Caki2 (cell line): ENCODE results near the gene SH2D7. TPM values are rescaled to one million over a fixed set of nuclear protein-coding genes. Genes with fewer than 3 reads are reported as not detected.

Source experiments
- DNase-seq: peaks from one replicate; pipeline ENCODE4 v3.0.0-alpha.2; 2015; ENCODE audit warnings: low read depth
- in situ Hi-C: cut with HindIII; loops from 2 replicates; pipeline ENCODE4 v1.10.0; 2016; ENCODE audit warnings: low sequenced_read_pairs, low pct_unique_long_range_greater_than_20kb, mixed read lengths
- total RNA-seq: library from RNA; depleted of rRNA; stranded (reverse); fragments of >200 nt; shearing (Covaris generic); gene quantifications from 2 replicates; pipeline ENCODE4 v1.2.3, GENCODE V29; 2014; ENCODE audit warnings: low replicate concordance

SH2D7 gene
- total RNA-seq, 1 experiment from 2014 or later, result not detected

- DNase-seq, result no peak
- in situ Hi-C loops, result no loop called here
These were observed 19.1 kb upstream of the SH2D7 start for GRCh38 chr15:78073046-78073787.

- in situ Hi-C loops, result no loop called here
- peak; percentile 48 for DNase-seq
These were observed 16.7 kb upstream of the SH2D7 start for GRCh38 chr15:78075490-78076230.

- no peak for DNase-seq
- in situ Hi-C loops, result no loop called here
These were observed 15.9 kb upstream of the SH2D7 start for GRCh38 chr15:78076231-78077052.

GRCh38 chr15:78077053-78077870 is 15.1 kb upstream of the SH2D7 start, which contains the start of gene TBC1D2B:
TSS of gene TBC1D2B (minus strand) at chr15:78077711. CDS start at chr15:78077652, 59 bp downstream.
- DNase-seq, result peak; percentile 35
- in situ Hi-C loops, result no loop called here

- DNase-seq, result no peak
- in situ Hi-C loops, result no loop called here
These were observed 14.5 kb upstream of the SH2D7 start for GRCh38 chr15:78077871-78078210.

GRCh38 chr15:78079298-78080087 is 12.9 kb upstream of the SH2D7 start:
- DNase-seq, result no peak
- in situ Hi-C loops, result no loop called here

GRCh38 chr15:78080088-78080460 is 12.3 kb upstream of the SH2D7 start:
- no peak for DNase-seq
- in situ Hi-C loops, result no loop called here

- DNase-seq, result no peak
- in situ Hi-C loops, result no loop called here
These were observed 10.1 kb upstream of the SH2D7 start for GRCh38 chr15:78082106-78082742.

GRCh38 chr15:78082743-78083110 is 9.6 kb upstream of the SH2D7 start:
- no peak for DNase-seq
- in situ Hi-C loops, result no loop called here

GRCh38 chr15:78083186-78083585 is 9.2 kb upstream of the SH2D7 start:
- in situ Hi-C loops, result no loop called here
- no peak for DNase-seq

GRCh38 chr15:78083687-78084448 is 8.5 kb upstream of the SH2D7 start:
- DNase-seq, result no peak
- in situ Hi-C loops, result no loop called here

GRCh38 chr15:78084449-78084750 is 8.0 kb upstream of the SH2D7 start:
- in situ Hi-C loops, result no loop called here
- DNase-seq, result no peak

GRCh38 chr15:78085928-78086327 is 6.4 kb upstream of the SH2D7 start:
- DNase-seq, result no peak
- in situ Hi-C loops, result no loop called here

- no peak for DNase-seq
- in situ Hi-C loops, result no loop called here
These were observed 4.2 kb upstream of the SH2D7 start for GRCh38 chr15:78087951-78088772.

- no peak for DNase-seq
- in situ Hi-C loops, result no loop called here
These were observed 3.6 kb upstream of the SH2D7 start for GRCh38 chr15:78088773-78089080.

- no peak for DNase-seq
- in situ Hi-C loops, result no loop called here
These were observed 1.8 kb upstream of the SH2D7 start for GRCh38 chr15:78090422-78091063.
